HepG2 (cell line): ENCODE data around the gene THRA. TPM values are rescaled to one million over a fixed set of nuclear protein-coding genes. Genes with fewer than 3 reads are reported as not detected.

Source experiments
- AGO2 ChIP-seq: fragments of 200-400 bp; formaldehyde crosslinking; optimal IDR thresholded peaks from 2 replicates; pipeline ENCODE3; 2017; ENCODE audit warnings: mild to moderate bottlenecking, low read depth, low read length, moderate library complexity
- DNMT3B ChIP-seq: conservative IDR thresholded peaks from 2 replicates; pipeline ENCODE4 v1.6.1; 2016; ENCODE audit warnings: missing biosample characterization, control low read depth
- DPF2 ChIP-seq: sonication (generic); formaldehyde crosslinking; IDR thresholded peaks from 2 replicates; pipeline ENCODE4 v1.4.0; 2020; ENCODE audit warnings: mild to moderate bottlenecking, low read depth, missing genetic modification reagents, borderline replicate concordance
- FLYWCH1 ChIP-seq: sonication (generic); formaldehyde crosslinking; IDR thresholded peaks from 2 replicates; pipeline ENCODE4 v1.8.1; 2023; ENCODE audit warnings: mild to moderate bottlenecking, missing genetic modification reagents
- HNRNPK ChIP-seq: fragments of 200-400 bp; formaldehyde crosslinking; IDR thresholded peaks from 2 replicates; pipeline ENCODE4 v1.6.1; 2018; ENCODE audit warnings: low read length, low read depth, moderate library complexity, mild to moderate bottlenecking; ENCODE audit not compliant: poor library complexity, severe bottlenecking
- MXD4 ChIP-seq: IDR thresholded peaks from 2 replicates; pipeline ENCODE4 v1.6.1; 2016; ENCODE audit warnings: mild to moderate bottlenecking, missing biosample characterization, missing genetic modification reagents
- MXI1 ChIP-seq: IDR thresholded peaks from 3 replicates; pipeline ENCODE4 v1.6.1; 2012; ENCODE audit warnings: low read depth, low read length, inconsistent platforms, borderline replicate concordance
- NKX3-1 ChIP-seq: sonication (generic); formaldehyde crosslinking; IDR thresholded peaks from 2 replicates; pipeline ENCODE4 v1.5.0; 2020; ENCODE audit warnings: missing genetic modification reagents
- POLR2A ChIP-seq, 2 experiments: IDR thresholded peaks; 2 replicates each; pipeline ENCODE4 v1.6.1; 2011; ENCODE audit warnings: low read depth in 2 of 2, low read length in 2 of 2, mild to moderate bottlenecking in 1 of 2, moderate library complexity in 1 of 2; ENCODE audit not compliant: insufficient read depth in 1 of 2
- POLR2AphosphoS5 ChIP-seq: IDR thresholded peaks from 2 replicates; pipeline ENCODE4 v1.6.1; 2012; ENCODE audit warnings: low read depth, low read length
- SAP130 ChIP-seq: IDR thresholded peaks from 2 replicates; pipeline ENCODE4 v1.6.1; 2016; ENCODE audit warnings: low read depth
- STAG1 ChIP-seq: sonication (generic); formaldehyde crosslinking; IDR thresholded peaks from 2 replicates; pipeline ENCODE4 v1.4.0; 2020; ENCODE audit warnings: missing genetic modification reagents
- TAF1 ChIP-seq: sonication (generic); formaldehyde crosslinking; IDR thresholded peaks from 2 replicates; pipeline ENCODE4 v1.4.0; 2020; ENCODE audit warnings: missing genetic modification reagents
- ZNF234 ChIP-seq: sonication (generic); formaldehyde crosslinking; conservative IDR thresholded peaks from 2 replicates; pipeline ENCODE4 v1.5.1; 2020; ENCODE audit warnings: mild to moderate bottlenecking, missing genetic modification reagents
- ZNF354B ChIP-seq: sonication (generic); formaldehyde crosslinking; IDR thresholded peaks from 2 replicates; pipeline ENCODE4 v1.8.0; 2022; ENCODE audit warnings: mild to moderate bottlenecking, missing genetic modification reagents
- ZNF446 ChIP-seq: sonication (generic); formaldehyde crosslinking; IDR thresholded peaks from 2 replicates; pipeline ENCODE4 v1.5.0; 2020; ENCODE audit warnings: mild to moderate bottlenecking, missing genetic modification reagents
- ZNF720 ChIP-seq: sonication (generic); formaldehyde crosslinking; IDR thresholded peaks from 2 replicates; pipeline ENCODE4 v1.4.0; 2020; ENCODE audit warnings: missing genetic modification reagents
- polyA plus RNA-seq, 8 experiments: library from polyadenylated mRNA; depleted of rRNA in 3 of 8; stranded (reverse) in 7 of 8; unstranded in 1 of 8; fragments of >200 nt; fragmentation: Illumina TruSeq in 4 of 8; extraction: Trizol in 4 of 8; gene quantifications; 2 replicates each; pipeline versions ENCODE4 v1.2.1 to v1.2.3, GENCODE V29; 2011 to 2016; ENCODE audit warnings: low read depth in 4 of 8, missing spikeins in 1 of 8, mixed read lengths in 1 of 8; ENCODE audit not compliant: insufficient read depth in 1 of 8
- total RNA-seq, 5 experiments: library from RNA; depleted of rRNA; stranded (reverse); fragments of >200 nt; fragmentation: Illumina TruSeq; extraction: Trizol; gene quantifications; 2 replicates each; pipeline ENCODE4 v1.2.3, GENCODE V29; 2016; ENCODE audit warnings: low read depth in 1 of 5
- TF ChIP-seq, protein P1 (sequence below): sonication (generic); formaldehyde crosslinking; IDR thresholded peaks from 2 replicates; pipeline ENCODE4 v1.8.0; 2022; ENCODE audit warnings: low read depth, missing genetic modification reagents
- TF ChIP-seq, protein P2 (sequence below): sonication (generic); formaldehyde crosslinking; IDR thresholded peaks from 2 replicates; pipeline ENCODE4 v1.5.0; 2020; ENCODE audit warnings: mild to moderate bottlenecking, missing genetic modification reagents
- TF ChIP-seq, protein P3 (sequence below): sonication (generic); formaldehyde crosslinking; IDR thresholded peaks from 2 replicates; pipeline ENCODE4 v1.8.1; 2023; ENCODE audit warnings: missing genetic modification reagents, inconsistent platforms, borderline replicate concordance
- TF ChIP-seq, protein P4 (sequence below): sonication (generic); formaldehyde crosslinking; IDR thresholded peaks from 2 replicates; pipeline ENCODE4 v1.8.0; 2022; ENCODE audit warnings: missing genetic modification reagents, mild to moderate bottlenecking, borderline replicate concordance
- TF ChIP-seq, protein P5 (sequence below): sonication (generic); formaldehyde crosslinking; IDR thresholded peaks from 2 replicates; pipeline ENCODE4 v1.5.0; 2020; ENCODE audit warnings: mild to moderate bottlenecking, missing genetic modification reagents

The THRA gene
- total and polyA plus RNA-seq, 2 of the 13 experiments (the other 11 are each of a cell fraction or from before 2014, with no cell fraction given) = 8.0 to 9.9 TPM

DNA sequence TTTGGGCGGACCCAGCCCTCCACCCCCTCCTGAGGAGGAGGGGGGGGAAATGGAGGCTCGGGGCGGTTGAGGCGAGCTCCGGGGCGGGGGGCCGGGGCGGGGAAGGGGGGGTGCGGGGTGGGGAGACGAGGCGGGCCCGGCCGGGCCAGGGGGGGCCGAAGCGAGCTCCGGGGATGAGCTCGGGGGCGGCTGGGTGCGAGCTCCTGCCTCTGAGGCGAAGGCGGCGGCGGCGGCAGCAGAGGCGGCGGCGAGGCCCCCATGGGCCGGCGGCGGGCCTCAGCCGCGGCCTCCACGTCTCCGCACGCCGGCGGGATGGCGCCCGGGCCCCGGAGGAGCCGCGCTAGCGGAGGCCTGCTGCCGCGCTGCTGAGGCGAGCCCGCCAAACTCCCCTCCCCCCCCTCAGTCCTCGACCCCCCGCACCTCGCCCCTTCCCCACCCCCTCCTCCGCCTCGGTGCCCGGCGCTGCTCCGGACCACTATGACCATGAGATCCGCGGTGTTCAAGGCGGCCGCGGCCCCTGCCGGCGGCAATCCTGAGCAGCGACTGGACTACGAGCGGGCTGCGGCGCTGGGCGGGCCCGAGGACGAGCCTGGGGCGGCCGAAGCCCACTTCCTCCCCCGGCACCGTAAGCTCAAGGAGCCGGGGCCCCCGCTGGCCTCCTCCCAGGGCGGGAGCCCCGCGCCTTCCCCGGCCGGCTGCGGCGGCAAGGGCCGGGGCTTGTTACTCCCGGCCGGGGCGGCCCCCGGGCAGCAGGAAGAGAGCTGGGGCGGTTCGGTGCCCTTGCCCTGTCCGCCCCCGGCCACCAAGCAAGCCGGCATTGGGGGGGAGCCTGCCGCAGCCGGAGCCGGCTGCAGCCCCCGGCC, 59.6 kb downstream of the THRA start (continued):
- TF ChIP-seq, protein P1, sequence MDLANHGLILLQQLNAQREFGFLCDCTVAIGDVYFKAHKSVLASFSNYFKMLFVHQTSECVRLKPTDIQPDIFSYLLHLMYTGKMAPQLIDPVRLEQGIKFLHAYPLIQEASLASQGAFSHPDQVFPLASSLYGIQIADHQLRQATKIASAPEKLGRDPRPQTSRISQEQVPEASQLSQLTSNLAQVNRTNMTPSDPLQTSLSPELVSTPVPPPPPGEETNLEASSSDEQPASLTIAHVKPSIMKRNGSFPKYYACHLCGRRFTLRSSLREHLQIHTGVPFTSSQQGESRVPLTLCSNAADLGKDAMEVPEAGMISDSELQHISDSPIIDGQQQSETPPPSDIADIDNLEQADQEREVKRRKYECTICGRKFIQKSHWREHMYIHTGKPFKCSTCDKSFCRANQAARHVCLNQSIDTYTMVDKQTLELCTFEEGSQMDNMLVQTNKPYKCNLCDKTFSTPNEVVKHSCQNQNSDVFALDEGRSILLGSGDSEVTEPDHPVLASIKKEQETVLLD = peak; percentile 10; the same call in 1 of the 2 replicates
- 0 out of 2 replicates have a peak, but pooled peaks have one; percentile 6 for TF ChIP-seq SAP130 (CRISPR knock-in tag)
- TF ChIP-seq, protein P2, sequence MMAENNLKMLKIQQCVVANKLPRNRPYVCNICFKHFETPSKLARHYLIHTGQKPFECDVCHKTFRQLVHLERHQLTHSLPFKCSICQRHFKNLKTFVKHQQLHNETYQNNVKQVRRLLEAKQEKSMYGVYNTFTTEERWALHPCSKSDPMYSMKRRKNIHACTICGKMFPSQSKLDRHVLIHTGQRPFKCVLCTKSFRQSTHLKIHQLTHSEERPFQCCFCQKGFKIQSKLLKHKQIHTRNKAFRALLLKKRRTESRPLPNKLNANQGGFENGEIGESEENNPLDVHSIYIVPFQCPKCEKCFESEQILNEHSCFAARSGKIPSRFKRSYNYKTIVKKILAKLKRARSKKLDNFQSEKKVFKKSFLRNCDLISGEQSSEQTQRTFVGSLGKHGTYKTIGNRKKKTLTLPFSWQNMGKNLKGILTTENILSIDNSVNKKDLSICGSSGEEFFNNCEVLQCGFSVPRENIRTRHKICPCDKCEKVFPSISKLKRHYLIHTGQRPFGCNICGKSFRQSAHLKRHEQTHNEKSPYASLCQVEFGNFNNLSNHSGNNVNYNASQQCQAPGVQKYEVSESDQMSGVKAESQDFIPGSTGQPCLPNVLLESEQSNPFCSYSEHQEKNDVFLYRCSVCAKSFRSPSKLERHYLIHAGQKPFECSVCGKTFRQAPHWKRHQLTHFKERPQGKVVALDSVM (CRISPR knock-in tag) = peak; percentile 8; the same call in 1 of the 2 replicates
- TF ChIP-seq POLR2AphosphoS5 = no peak
- no peak for TF ChIP-seq TAF1
- no peak for TF ChIP-seq ZNF720 (CRISPR knock-in tag)
- peak; percentile 96 for TF ChIP-seq AGO2
- TF ChIP-seq, protein P3, sequence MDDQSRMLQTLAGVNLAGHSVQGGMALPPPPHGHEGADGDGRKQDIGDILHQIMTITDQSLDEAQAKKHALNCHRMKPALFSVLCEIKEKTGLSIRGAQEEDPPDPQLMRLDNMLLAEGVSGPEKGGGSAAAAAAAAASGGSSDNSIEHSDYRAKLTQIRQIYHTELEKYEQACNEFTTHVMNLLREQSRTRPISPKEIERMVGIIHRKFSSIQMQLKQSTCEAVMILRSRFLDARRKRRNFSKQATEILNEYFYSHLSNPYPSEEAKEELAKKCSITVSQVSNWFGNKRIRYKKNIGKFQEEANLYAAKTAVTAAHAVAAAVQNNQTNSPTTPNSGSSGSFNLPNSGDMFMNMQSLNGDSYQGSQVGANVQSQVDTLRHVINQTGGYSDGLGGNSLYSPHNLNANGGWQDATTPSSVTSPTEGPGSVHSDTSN = no peak
- no peak for TF ChIP-seq DPF2 (CRISPR knock-in tag)
- no peak for TF ChIP-seq MXD4 (CRISPR knock-in tag)
- no peak for TF ChIP-seq ZNF354B (CRISPR knock-in tag)
- TF ChIP-seq ZNF234 (CRISPR knock-in tag) = no peak; the same call in 1 of the 2 replicates
- peak; percentile 82 for TF ChIP-seq HNRNPK
- TF ChIP-seq, protein P4, sequence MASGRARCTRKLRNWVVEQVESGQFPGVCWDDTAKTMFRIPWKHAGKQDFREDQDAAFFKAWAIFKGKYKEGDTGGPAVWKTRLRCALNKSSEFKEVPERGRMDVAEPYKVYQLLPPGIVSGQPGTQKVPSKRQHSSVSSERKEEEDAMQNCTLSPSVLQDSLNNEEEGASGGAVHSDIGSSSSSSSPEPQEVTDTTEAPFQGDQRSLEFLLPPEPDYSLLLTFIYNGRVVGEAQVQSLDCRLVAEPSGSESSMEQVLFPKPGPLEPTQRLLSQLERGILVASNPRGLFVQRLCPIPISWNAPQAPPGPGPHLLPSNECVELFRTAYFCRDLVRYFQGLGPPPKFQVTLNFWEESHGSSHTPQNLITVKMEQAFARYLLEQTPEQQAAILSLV (CRISPR knock-in tag) = no peak
- 0 out of 3 replicates have a peak, but pooled peaks have one; percentile 11 for TF ChIP-seq MXI1
- peak; percentile 13; the same call in 1 of the 2 replicates for TF ChIP-seq STAG1 (CRISPR knock-in tag)
- TF ChIP-seq, protein P5, sequence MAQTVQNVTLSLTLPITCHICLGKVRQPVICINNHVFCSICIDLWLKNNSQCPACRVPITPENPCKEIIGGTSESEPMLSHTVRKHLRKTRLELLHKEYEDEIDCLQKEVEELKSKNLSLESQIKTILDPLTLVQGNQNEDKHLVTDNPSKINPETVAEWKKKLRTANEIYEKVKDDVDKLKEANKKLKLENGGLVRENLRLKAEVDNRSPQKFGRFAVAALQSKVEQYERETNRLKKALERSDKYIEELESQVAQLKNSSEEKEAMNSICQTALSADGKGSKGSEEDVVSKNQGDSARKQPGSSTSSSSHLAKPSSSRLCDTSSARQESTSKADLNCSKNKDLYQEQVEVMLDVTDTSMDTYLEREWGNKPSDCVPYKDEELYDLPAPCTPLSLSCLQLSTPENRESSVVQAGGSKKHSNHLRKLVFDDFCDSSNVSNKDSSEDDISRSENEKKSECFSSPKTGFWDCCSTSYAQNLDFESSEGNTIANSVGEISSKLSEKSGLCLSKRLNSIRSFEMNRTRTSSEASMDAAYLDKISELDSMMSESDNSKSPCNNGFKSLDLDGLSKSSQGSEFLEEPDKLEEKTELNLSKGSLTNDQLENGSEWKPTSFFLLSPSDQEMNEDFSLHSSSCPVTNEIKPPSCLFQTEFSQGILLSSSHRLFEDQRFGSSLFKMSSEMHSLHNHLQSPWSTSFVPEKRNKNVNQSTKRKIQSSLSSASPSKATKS = no peak; the same call in 1 of the 2 replicates
- TF ChIP-seq NKX3-1 (CRISPR knock-in tag) = no peak
- no peak; the same call in 1 of the 2 replicates for TF ChIP-seq ZNF446 (CRISPR knock-in tag)
- peak in 1 of 2 experiments; percentile 22; a peak in 1 of 4 replicates for TF ChIP-seq POLR2A (IDR thresholded peaks at IDR 0.05; ENCODE audit: insufficient read depth in 1 of 2, low read depth in 2 of 2, low read length in 2 of 2)
- no peak for TF ChIP-seq FLYWCH1 (CRISPR knock-in tag)
- TF ChIP-seq DNMT3B (CRISPR knock-in tag) = no peak
